H1 (cell line): ENCODE data around the gene PREB. TPM values are rescaled to one million over a fixed set of nuclear protein-coding genes. Genes with fewer than 3 reads are reported as not detected.
A peak's percentile ranks its signal among the peaks of the same experiment; 100 is the strongest.

Experiments
- CTCF ChIA-PET: fragments of 300-600 bp; sonication (Branson Sonifier 250); formaldehyde crosslinking; loops from one replicate; lab custom pipeline; 2021; ENCODE audit not compliant: partially characterized antibody; lab: Charles Lee
- POLR2A ChIA-PET: fragments of 300-600 bp; sonication (Branson Sonifier 250); formaldehyde crosslinking; loops from one replicate; lab custom pipeline; 2021; ENCODE audit warnings: inconsistent platforms; ENCODE audit not compliant: partially characterized antibody; lab: Charles Lee
- DNase-seq, 2 experiments: peaks; one replicate each; pipeline versions ENCODE4 v3.0.0 to v3.0.0-alpha.2; 2010 to 2022; ENCODE audit warnings: low spot score in 2 of 2, low read depth in 1 of 2, mixed read lengths in 1 of 2
- FAIRE-seq: peaks from 2 replicates; lab custom pipeline; 2011; peaks lifted over from hg19 to GRCh38; lab: Jason Lieb, UNC
- H2AFZ ChIP-seq: 2 replicates; pipeline ENCODE4 v1.8.1; 2012; ENCODE audit warnings: low read length, inconsistent platforms
- H2AK5ac ChIP-seq: 2 replicates; pipeline ENCODE4 v1.6.1; 2013; ENCODE audit warnings: low read depth, low read length
- H2BK120ac ChIP-seq: replicated peaks from 2 replicates; pipeline ENCODE3; 2013; ENCODE audit warnings: low read depth, low read length, inconsistent platforms
- H2BK12ac ChIP-seq: 2 replicates; pipeline ENCODE4 v1.6.1; 2013; ENCODE audit warnings: low read depth, low read length
- H2BK15ac ChIP-seq: 2 replicates; pipeline ENCODE4 v1.6.1; 2013; ENCODE audit warnings: low read length
- H2BK20ac ChIP-seq: 2 replicates; pipeline ENCODE4 v1.6.1; 2013; ENCODE audit warnings: low read length
- H2BK5ac ChIP-seq: 2 replicates; pipeline ENCODE4 v1.6.1; 2013; ENCODE audit warnings: low read depth, low read length
- H3K14ac ChIP-seq: 2 replicates; pipeline ENCODE4 v1.6.1; 2013; ENCODE audit warnings: inconsistent platforms; ENCODE audit not compliant: insufficient read length
- H3K18ac ChIP-seq: 2 replicates; pipeline ENCODE4 v1.6.1; 2013; ENCODE audit warnings: low read length; ENCODE audit errors: extremely low read depth
- H3K23ac ChIP-seq: 2 replicates; pipeline ENCODE4 v1.6.1; 2013; ENCODE audit warnings: inconsistent platforms; ENCODE audit not compliant: insufficient read length
- H3K23me2 ChIP-seq: 2 replicates; pipeline ENCODE4 v1.6.1; 2013; ENCODE audit warnings: low read depth, low read length
- H3K27ac ChIP-seq: 2 replicates; pipeline ENCODE4 v1.6.1; 2011; ENCODE audit warnings: low read depth, low read length, inconsistent platforms
- H3K27me3 ChIP-seq, 4 experiments: replicated peaks in 1 of 4; 1 replicate in 1 of 4; 2 replicates in 3 of 4; pipeline versions ENCODE4 v1.6.1 to v1.8.1; 2011 to 2013; ENCODE audit warnings: low read length in 3 of 4, mild to moderate bottlenecking in 3 of 4, inconsistent platforms in 2 of 4, mixed read lengths in 2 of 4, moderate library complexity in 1 of 4; ENCODE audit not compliant: control insufficient read depth in 3 of 4, insufficient read depth in 3 of 4; ENCODE audit errors: extremely low read depth in 1 of 4
- H3K36me3 ChIP-seq, 4 experiments: 2 replicates each; pipeline versions ENCODE4 v1.6.1 to v1.8.1; 2011 to 2013; ENCODE audit warnings: mild to moderate bottlenecking in 4 of 4, low read length in 3 of 4, moderate library complexity in 2 of 4, control low read depth in 1 of 4, inconsistent platforms in 1 of 4; ENCODE audit not compliant: insufficient read depth in 4 of 4, control insufficient read depth in 2 of 4
- H3K4ac ChIP-seq: replicated peaks from 2 replicates; pipeline ENCODE3; 2013; ENCODE audit warnings: low read length, low read depth, mixed read lengths, inconsistent platforms; ENCODE audit not compliant: insufficient read length
- H3K4me1 ChIP-seq, 4 experiments: replicated peaks in 1 of 4; 1 replicate in 1 of 4; 2 replicates in 3 of 4; pipeline versions ENCODE4 v1.6.1 to v1.8.1; 2011 to 2013; ENCODE audit warnings: low read length in 3 of 4, inconsistent platforms in 2 of 4, mixed read lengths in 1 of 4; ENCODE audit not compliant: insufficient read depth in 4 of 4, control insufficient read depth in 3 of 4
- H3K4me2 ChIP-seq, 2 experiments: 2 replicates each; pipeline versions ENCODE4 v1.6.1 to v1.8.1; 2011 to 2013; ENCODE audit warnings: low read depth in 2 of 2, low read length in 2 of 2, control low read depth in 1 of 2, inconsistent platforms in 1 of 2, mild to moderate bottlenecking in 1 of 2; ENCODE audit not compliant: insufficient read depth in 1 of 2
- H3K4me3 ChIP-seq, 4 experiments: fragments of 200-600, 300-600 bp in 1 of 4; sonication (generic), shearing (Covaris generic), sonication (Bioruptor Twin) in 1 of 4; 2 replicates each; pipeline versions ENCODE4 v1.5.1 to v1.8.1; 2011 to 2016; ENCODE audit warnings: low read length in 4 of 4, low read depth in 3 of 4, control low read depth in 2 of 4, inconsistent platforms in 2 of 4, mild to moderate bottlenecking in 2 of 4, mixed read lengths in 1 of 4, moderate library complexity in 1 of 4; ENCODE audit not compliant: insufficient read depth in 2 of 4; ENCODE audit errors: extremely low read depth in 1 of 4
- H3K56ac ChIP-seq: replicated peaks from 2 replicates; pipeline ENCODE3; 2013; ENCODE audit warnings: low read depth, mild to moderate bottlenecking, mixed read lengths, low read length, inconsistent platforms; ENCODE audit not compliant: insufficient read length
- H3K79me1 ChIP-seq: 2 replicates; pipeline ENCODE4 v1.6.1; 2013; ENCODE audit warnings: low read depth, low read length, control low read depth
- H3K79me2 ChIP-seq, 2 experiments: 2 replicates each; pipeline versions ENCODE4 v1.6.1 to v1.8.1; 2012 to 2013; ENCODE audit warnings: low read length in 2 of 2, mild to moderate bottlenecking in 2 of 2, inconsistent platforms in 1 of 2; ENCODE audit not compliant: insufficient read depth in 2 of 2, control insufficient read depth in 1 of 2
- H3K9ac ChIP-seq, 4 experiments: replicated peaks in 1 of 4; 1 replicate in 1 of 4; 2 replicates in 3 of 4; pipeline versions ENCODE4 v1.6.1 to v1.8.1; 2011 to 2013; ENCODE audit warnings: low read depth in 3 of 4, low read length in 3 of 4, control low read depth in 2 of 4, mild to moderate bottlenecking in 2 of 4, moderate library complexity in 2 of 4, inconsistent platforms in 1 of 4; ENCODE audit errors: extremely low read depth in 1 of 4
- H3K9me3 ChIP-seq, 2 experiments: 2 replicates each; pipeline versions ENCODE4 v1.6.1 to v1.8.1; 2012 to 2013; ENCODE audit warnings: mild to moderate bottlenecking in 2 of 2, moderate library complexity in 2 of 2, control low read depth in 1 of 2, inconsistent platforms in 1 of 2, low read depth in 1 of 2, low read length in 1 of 2, mixed read lengths in 1 of 2; ENCODE audit not compliant: insufficient read depth in 2 of 2
- H4K20me1 ChIP-seq, 2 experiments: replicated peaks in 1 of 2; 2 replicates each; pipeline versions ENCODE3 to v1.8.1; 2011 to 2013; ENCODE audit warnings: inconsistent platforms in 2 of 2, low read length in 2 of 2, mild to moderate bottlenecking in 1 of 2; ENCODE audit not compliant: insufficient read depth in 2 of 2, control insufficient read depth in 1 of 2
- H4K5ac ChIP-seq: 2 replicates; pipeline ENCODE4 v1.6.1; 2013; ENCODE audit warnings: low read length, low read depth, mixed read lengths, inconsistent platforms; ENCODE audit not compliant: insufficient read length
- H4K8ac ChIP-seq: 2 replicates; pipeline ENCODE4 v1.8.0; 2013; ENCODE audit warnings: mild to moderate bottlenecking, moderate library complexity, low read length, inconsistent platforms; ENCODE audit not compliant: insufficient read depth; ENCODE audit errors: extremely low read depth
- H4K91ac ChIP-seq: replicated peaks from 2 replicates; pipeline ENCODE3; 2013; ENCODE audit warnings: low read length, mixed read lengths, inconsistent platforms; ENCODE audit not compliant: insufficient read length
- SP2 ChIP-seq: IDR thresholded peaks from 2 replicates; pipeline ENCODE4 v1.6.1; 2012; ENCODE audit warnings: mild to moderate bottlenecking, low read length, inconsistent platforms
- WGBS, 2 experiments: shearing (Covaris generic) in 1 of 2; methylation state at CpG; one replicate each; pipeline versions ENCODE4 v1.1.6 to v1.1.7; 2013 to 2015; ENCODE audit warnings: low lambda C conversion rate in 2 of 2, mixed read lengths in 2 of 2, inconsistent platforms in 1 of 2, low coverage in 1 of 2, missing lambda C conversion rate in 1 of 2; ENCODE audit not compliant: insufficient replicate concordance in 2 of 2, insufficient coverage in 1 of 2, insufficient read length in 1 of 2; ENCODE audit errors: extremely low coverage in 1 of 2, missing lambda C conversion rate in 1 of 2; 5-methylcytosine and 5-hydroxymethylcytosine counted together
- polyA plus RNA-seq, 7 experiments: library from polyadenylated mRNA; depleted of rRNA in 3 of 7; stranded (reverse) in 5 of 7; unstranded in 2 of 7; fragments of >200 nt in 5 of 7; fragments of 200-250 nt in 2 of 7; gene quantifications; 1 replicate in 5 of 7; 2 replicates in 1 of 7; 4 replicates in 1 of 7; pipeline versions ENCODE4 v1.2.1 to v1.2.3, GENCODE V29; 2011 to 2013; ENCODE audit warnings: missing spikeins in 2 of 7, mixed read lengths in 2 of 7
- total RNA-seq: library from RNA; stranded (reverse); fragmentation: NEBNext Ultra II Directional; extraction: Animal tissue kit (Norgen Biotek cat#: 25700); gene quantifications from 2 replicates; pipeline ENCODE4 v1.2.1, GENCODE V29; 2021
- TF ChIP-seq, protein P1 (sequence below): IDR thresholded peaks from 2 replicates; pipeline ENCODE4 v1.6.1; 2011; ENCODE audit warnings: low read length, improper control_type of control experiment

PREB gene
- total and polyA plus RNA-seq, 2 of the 8 experiments (the other 6 are each of a cell fraction or from before 2014, with no cell fraction given), result 54.1 to 72.2 TPM

DNA sequence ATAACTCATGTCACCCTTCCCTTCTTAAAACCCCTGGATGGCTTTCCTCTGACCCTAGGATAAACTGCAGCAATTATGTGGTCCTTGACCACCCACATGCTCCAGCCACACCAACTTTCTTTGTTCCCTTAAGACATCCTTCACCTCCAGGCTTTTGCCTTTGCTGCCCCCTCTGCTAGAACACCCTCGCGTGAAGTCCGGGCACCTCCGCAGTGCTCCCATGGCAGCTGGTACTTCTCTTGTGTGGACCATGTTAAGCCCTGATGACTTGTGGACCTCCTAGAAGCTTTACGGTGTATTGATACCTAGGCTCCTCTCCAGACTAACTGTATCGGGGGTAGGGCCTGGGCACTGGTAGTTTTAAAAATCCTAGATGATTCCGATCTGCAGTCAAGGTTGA lies 11.6 kb downstream of the PREB start:
- Histone ChIP-seq H3K14ac (no peak overlapping the region), H3K9me3 (no peaks in the 10 kb centered on the region), H3K27me3 (peaks cover 8 to 58% (median 45%) of the 10 kb centered on the region in 4 experiments), H4K8ac (no peak overlapping the region), H3K4me3 (peak overlapping the region in 1 of 4 experiments; percentile 68; a peak in 2 of 8 replicates), H3K4me1 (peaks cover 0 to 19% (median 12%) of the 10 kb centered on the region in 4 experiments; a peak in 6 of 7 replicates), H4K91ac (no peak overlapping the region), H3K56ac (no peak overlapping the region), H2BK15ac (no peak overlapping the region), H3K27ac (no peak overlapping the region), H2BK120ac (no peak overlapping the region), H3K18ac (no peak overlapping the region), H3K9ac (no peak overlapping the region), H3K79me1 (no peaks in the 10 kb centered on the region), H2BK12ac (0 out of 2 replicates have a peak overlapping the region, but pooled peaks have one; percentile 20), H3K36me3 (no peaks in the 10 kb centered on the region), H2AK5ac (no peak overlapping the region), H2AFZ (no peak overlapping the region), H3K79me2 (no peaks in the 10 kb centered on the region), H4K5ac (no peak overlapping the region), H3K23me2 (peaks cover 15% of the 10 kb centered on the region), H3K4ac (no peak overlapping the region), H4K20me1 (no peaks in the 10 kb centered on the region), H2BK20ac (no peak overlapping the region), H3K4me2 (peak overlapping the region in 1 of 2 experiments; percentile 55; a peak in 1 of 4 replicates), H3K23ac (no peak overlapping the region), H2BK5ac (no peak overlapping the region)
- TF ChIP-seq, protein P1, sequence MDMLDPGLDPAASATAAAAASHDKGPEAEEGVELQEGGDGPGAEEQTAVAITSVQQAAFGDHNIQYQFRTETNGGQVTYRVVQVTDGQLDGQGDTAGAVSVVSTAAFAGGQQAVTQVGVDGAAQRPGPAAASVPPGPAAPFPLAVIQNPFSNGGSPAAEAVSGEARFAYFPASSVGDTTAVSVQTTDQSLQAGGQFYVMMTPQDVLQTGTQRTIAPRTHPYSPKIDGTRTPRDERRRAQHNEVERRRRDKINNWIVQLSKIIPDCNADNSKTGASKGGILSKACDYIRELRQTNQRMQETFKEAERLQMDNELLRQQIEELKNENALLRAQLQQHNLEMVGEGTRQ, result no peak
- TF ChIP-seq SP2, result no peak
- no peak for DNase-seq
- ChIA-PET CTCF (interaction anchor here (1.1 to 3.8 kb wide), 6 partner anchors 11 to 85 kb away, joined by 3 to 38 read pairs (median 3); partner anchors contain the start of gene PREB), POLR2A (interaction anchor here (0.9 to 2.7 kb wide), 8 partner anchors 9 to 125 kb away, joined by 3 to 24 read pairs (median 4); partner anchors contain the start of genes OST4 and PREB)
- WGBS, 2 experiments, result 97% methylated on average over 7 of the region's 7 CpGs; no CpG with 5 or more reads in 1 of the 2 experiments
- no peak for FAIRE-seq
